GM23248 (cell line): ENCODE results near the gene MYH15. TPM values are rescaled to one million over a fixed set of nuclear protein-coding genes. Genes with fewer than 3 reads are reported as not detected.

Source experiments
- DNase-seq: peaks from one replicate; pipeline ENCODE4 v3.0.0-alpha.2; 2015
- H2AFZ ChIP-seq: fragments of 200-600 bp; sonication (generic); 2 replicates; pipeline ENCODE4 v1.6.1; 2016; ENCODE audit warnings: antibody characterized with exemption
- H3F3A ChIP-seq: fragments of 200-600 bp; sonication (generic); 2 replicates; pipeline ENCODE4 v1.6.1; 2016; ENCODE audit warnings: mild to moderate bottlenecking, antibody characterized with exemption, mixed run types; ENCODE audit not compliant: insufficient read depth
- H3K27ac ChIP-seq: fragments of 200-600 bp; sonication (generic); 2 replicates; pipeline ENCODE4 v1.5.1; 2016; ENCODE audit warnings: mild to moderate bottlenecking
- H3K27me3 ChIP-seq: fragments of 200-600 bp; sonication (generic); replicated peaks from 2 replicates; pipeline ENCODE4 v1.6.1; 2016; ENCODE audit warnings: mild to moderate bottlenecking; ENCODE audit not compliant: insufficient read depth
- H3K36me3 ChIP-seq: fragments of 200-600 bp; sonication (generic); 2 replicates; pipeline ENCODE4 v1.6.1; 2016; ENCODE audit warnings: low read depth, mild to moderate bottlenecking
- H3K4me1 ChIP-seq: fragments of 200-600 bp; sonication (generic); 2 replicates; pipeline ENCODE4 v1.6.1; 2016; ENCODE audit warnings: mild to moderate bottlenecking; ENCODE audit not compliant: insufficient read depth
- H3K4me2 ChIP-seq: fragments of 200-600 bp; sonication (generic); one replicate; pipeline ENCODE4 v1.6.1; 2016; ENCODE audit warnings: mild to moderate bottlenecking; ENCODE audit not compliant: unreplicated experiment
- H3K4me3 ChIP-seq: fragments of 200-600 bp; sonication (generic); 2 replicates; pipeline ENCODE4 v1.5.1; 2016; ENCODE audit warnings: mild to moderate bottlenecking
- H3K79me2 ChIP-seq: fragments of 200-600 bp; sonication (generic); 2 replicates; pipeline ENCODE4 v1.6.1; 2016; ENCODE audit warnings: mild to moderate bottlenecking; ENCODE audit not compliant: insufficient read depth
- H3K9ac ChIP-seq: fragments of 200-600 bp; sonication (generic); 2 replicates; pipeline ENCODE4 v1.6.1; 2016; ENCODE audit warnings: mild to moderate bottlenecking
- H3K9me2 ChIP-seq: fragments of 200-600 bp; sonication (generic); 2 replicates; pipeline ENCODE4 v1.6.1; 2016; ENCODE audit warnings: mixed run types, mild to moderate bottlenecking, moderate library complexity; ENCODE audit not compliant: insufficient read depth
- H3K9me3 ChIP-seq: fragments of 200-600 bp; sonication (generic); one replicate; pipeline ENCODE4 v1.6.1; 2017; ENCODE audit warnings: low read depth
- H4K20me1 ChIP-seq: fragments of 200-600 bp; sonication (generic); 2 replicates; pipeline ENCODE4 v1.6.0; 2016; ENCODE audit not compliant: insufficient read depth
- EZH2 ChIP-seq: fragments of 200-600 bp; sonication (generic); IDR thresholded peaks from 2 replicates; pipeline ENCODE4 v1.6.1; 2018; ENCODE audit warnings: antibody characterized with exemption, mild to moderate bottlenecking; ENCODE audit not compliant: insufficient read depth, poor library complexity, severe bottlenecking
- EZH2phosphoT487 ChIP-seq: fragments of 200-600 bp; sonication (generic); IDR thresholded peaks from 2 replicates; pipeline ENCODE4 v1.6.1; 2018; ENCODE audit warnings: antibody characterized with exemption, moderate library complexity, mild to moderate bottlenecking, low read depth; ENCODE audit not compliant: insufficient read depth
- WGBS, 2 experiments: methylation state at CpG; one replicate each; pipeline ENCODE4 v1.1.6; 2015 to 2017; ENCODE audit warnings: low lambda C conversion rate in 2 of 2, low coverage in 1 of 2; ENCODE audit errors: missing lambda C conversion rate in 2 of 2; 5-methylcytosine and 5-hydroxymethylcytosine counted together
- in situ Hi-C: fragments of 300-500 bp; cut with MboI; formaldehyde crosslinking; loops from 2 replicates; pipeline ENCODE4 v1.15.0; 2020
- polyA plus RNA-seq: library from polyadenylated mRNA; unstranded; fragments of >200 nt; fragmentation: Nextera tagmentation; extraction: Ambion mirVana; gene quantifications from 2 replicates; pipeline ENCODE4 v1.2.1, GENCODE V29; 2016
- total RNA-seq: library from RNA; depleted of rRNA; stranded (reverse); fragments of >200 nt; shearing (Covaris generic); gene quantifications from 2 replicates; pipeline ENCODE4 v1.2.3, GENCODE V29; 2014

MYH15 gene
- total and polyA plus RNA-seq, 2 experiments from 2014 or later, result 0.08 to 0.11 TPM

GRCh38 chr3:108493862-108494261, 16.5 kb downstream of the MYH15 start:
- in situ Hi-C loops, result loop anchor here (25.0 kb wide), 1 partner anchor 418 kb away; no protein-coding TSS in a partner anchor
- no peaks in the 10 kb centered on the region for H3K36me3 ChIP-seq
- DNase-seq, result peak; percentile 44
- no peak overlapping the region for H3K9ac ChIP-seq
- no peaks in the 10 kb centered on the region for H3K9me2 ChIP-seq
- 31 to 51% methylated on average over 2 of the region's 2 CpGs for WGBS, 2 experiments
- no peak overlapping the region for H3K4me2 ChIP-seq
- H3K9me3 ChIP-seq, result no peaks in the 10 kb centered on the region
- H3K4me3 ChIP-seq, result no peak overlapping the region
- no peak overlapping the region for H3K27ac ChIP-seq
- peaks cover 5% of the 10 kb centered on the region for H3F3A ChIP-seq
- no peak for TF ChIP-seq EZH2
- TF ChIP-seq EZH2phosphoT487, result no peak
- H3K27me3 ChIP-seq, result no peaks in the 10 kb centered on the region
- H3K79me2 ChIP-seq, result no peaks in the 10 kb centered on the region
- H3K4me1 ChIP-seq, result peaks cover 4% of the 10 kb centered on the region
- no peaks in the 10 kb centered on the region for H4K20me1 ChIP-seq
- H2AFZ ChIP-seq, result no peak overlapping the region

- Histone ChIP-seq H3K9me3 (no peaks in the 10 kb centered on the region), H3F3A (peaks cover 15% of the 10 kb centered on the region), H3K36me3 (no peaks in the 10 kb centered on the region), H3K9ac (no peak overlapping the region), H3K4me1 (peaks cover 20% of the 10 kb centered on the region), H3K27ac (no peak overlapping the region), H3K9me2 (no peaks in the 10 kb centered on the region), H4K20me1 (no peaks in the 10 kb centered on the region), H3K4me2 (no peak overlapping the region), H2AFZ (no peak overlapping the region), H3K79me2 (no peaks in the 10 kb centered on the region), H3K4me3 (no peak overlapping the region), H3K27me3 (no peaks in the 10 kb centered on the region)
- no peak for TF ChIP-seq EZH2phosphoT487
- no peak for TF ChIP-seq EZH2
- no peak for DNase-seq
- in situ Hi-C loops, result loop anchor here (25.0 kb wide), 1 partner anchor 421 kb away; no protein-coding TSS in a partner anchor
- WGBS, 2 experiments, result 70 to 88% methylated on average over 3 of the region's 3 CpGs
These were observed 18.9 kb downstream of the MYH15 start for GRCh38 chr3:108491456-108491855.

GRCh38 chr3:108489776-108490175, 20.6 kb downstream of the MYH15 start:
- H3K27ac ChIP-seq, result no peak overlapping the region
- no peak overlapping the region for H3K4me3 ChIP-seq
- no peak overlapping the region for H2AFZ ChIP-seq
- WGBS, 2 experiments, result 6 to 9% methylated on average over 2 of the region's 2 CpGs
- no peak overlapping the region for H3K4me2 ChIP-seq
- H3K9me3 ChIP-seq, result no peaks in the 10 kb centered on the region
- H4K20me1 ChIP-seq, result no peaks in the 10 kb centered on the region
- H3K9ac ChIP-seq, result no peak overlapping the region
- H3F3A ChIP-seq, result peaks cover 15% of the 10 kb centered on the region
- DNase-seq, result peak; percentile 54
- no peak for TF ChIP-seq EZH2phosphoT487
- TF ChIP-seq EZH2, result no peak
- no peaks in the 10 kb centered on the region for H3K27me3 ChIP-seq
- H3K36me3 ChIP-seq, result no peaks in the 10 kb centered on the region
- H3K4me1 ChIP-seq, result peaks cover 23% of the 10 kb centered on the region
- no peaks in the 10 kb centered on the region for H3K79me2 ChIP-seq
- in situ Hi-C loops, result loop anchor here (25.0 kb wide), 1 partner anchor 423 kb away; no protein-coding TSS in a partner anchor
- no peaks in the 10 kb centered on the region for H3K9me2 ChIP-seq

GRCh38 chr3:108488631-108489030, 21.8 kb downstream of the MYH15 start:
- no peak overlapping the region for H2AFZ ChIP-seq
- H3K79me2 ChIP-seq, result no peaks in the 10 kb centered on the region
- 0 to 13% methylated on average over 1 of the region's 1 CpG for WGBS, 2 experiments
- H3K27me3 ChIP-seq, result no peaks in the 10 kb centered on the region
- no peak overlapping the region for H3K9ac ChIP-seq
- TF ChIP-seq EZH2phosphoT487, result no peak
- no peak for TF ChIP-seq EZH2
- peaks cover 15% of the 10 kb centered on the region for H3F3A ChIP-seq
- DNase-seq, result peak; percentile 75
- H3K36me3 ChIP-seq, result no peaks in the 10 kb centered on the region
- H3K4me2 ChIP-seq, result peak overlapping the region; percentile 14
- H3K4me1 ChIP-seq, result peaks cover 23% of the 10 kb centered on the region
- H3K4me3 ChIP-seq, result no peak overlapping the region
- no peaks in the 10 kb centered on the region for H4K20me1 ChIP-seq
- in situ Hi-C loops, result loop anchor here (25.0 kb wide), 1 partner anchor 424 kb away; no protein-coding TSS in a partner anchor
- H3K27ac ChIP-seq, result no peak overlapping the region
- no peaks in the 10 kb centered on the region for H3K9me3 ChIP-seq
- H3K9me2 ChIP-seq, result no peaks in the 10 kb centered on the region

GRCh38 chr3:108487439-108487838, 23.0 kb downstream of the MYH15 start:
- no peaks in the 10 kb centered on the region for H3K36me3 ChIP-seq
- no peak overlapping the region for H3K4me3 ChIP-seq
- H3K9ac ChIP-seq, result no peak overlapping the region
- no peak overlapping the region for H3K4me2 ChIP-seq
- no peaks in the 10 kb centered on the region for H3K27me3 ChIP-seq
- H2AFZ ChIP-seq, result no peak overlapping the region; the same call in 1 of the 2 replicates
- no peaks in the 10 kb centered on the region for H3K79me2 ChIP-seq
- in situ Hi-C loops, result loop anchor here (25.0 kb wide), 1 partner anchor 425 kb away; no protein-coding TSS in a partner anchor
- H3K4me1 ChIP-seq, result peaks cover 23% of the 10 kb centered on the region
- WGBS, 2 experiments, result 47 to 54% methylated on average over 2 of the region's 2 CpGs
- no peaks in the 10 kb centered on the region for H3K9me2 ChIP-seq
- H3K27ac ChIP-seq, result no peak overlapping the region
- TF ChIP-seq EZH2, result no peak
- no peak for TF ChIP-seq EZH2phosphoT487
- H3K9me3 ChIP-seq, result no peaks in the 10 kb centered on the region
- H4K20me1 ChIP-seq, result no peaks in the 10 kb centered on the region
- peaks cover 15% of the 10 kb centered on the region for H3F3A ChIP-seq
- no peak for DNase-seq
